ENCODE measurements around the gene ECE2.

Gene ECE2

GRCh38 chr3:184315871-184316661 lies 40.2 kb downstream of the ECE2 start:
- DNase-seq: no peak

- DNase-seq: no peak
Measured at GRCh38 chr3:184316792-184317191, 41.0 kb downstream of the ECE2 start.

GRCh38 chr3:184317201-184317600 lies 41.4 kb downstream of the ECE2 start:
- no peak for DNase-seq

- DNase-seq: no peak
Measured at GRCh38 chr3:184320104-184320445, 44.3 kb downstream of the ECE2 start.

GRCh38 chr3:184321666-184322065 lies 45.8 kb downstream of the ECE2 start:
- no peak for DNase-seq

- no peak for DNase-seq
Measured at GRCh38 chr3:184322731-184323487, 47.1 kb downstream of the ECE2 start.

- DNase-seq: no peak
Measured at GRCh38 chr3:184323696-184324095, 47.9 kb downstream of the ECE2 start.

GRCh38 chr3:184325269-184325668 lies 49.4 kb downstream of the ECE2 start:
- no peak for DNase-seq

- DNase-seq: no peak
Measured at GRCh38 chr3:184325715-184326369, 50.0 kb downstream of the ECE2 start.

GRCh38 chr3:184327171-184327570 lies 51.3 kb downstream of the ECE2 start:
- DNase-seq: no peak

GRCh38 chr3:184328516-184328915 lies 52.7 kb downstream of the ECE2 start:
- DNase-seq: no peak

- DNase-seq: no peak
Measured at GRCh38 chr3:184332370-184333090, 56.7 kb downstream of the ECE2 start.

- no peak for DNase-seq
Measured at GRCh38 chr3:184333190-184333589, 57.4 kb downstream of the ECE2 start.

- DNase-seq: no peak
Measured at GRCh38 chr3:184333700-184334099, 57.9 kb downstream of the ECE2 start.

- DNase-seq: no peak
Measured at GRCh38 chr3:184334470-184335158, 58.8 kb downstream of the ECE2 start.

- peak; percentile 46 for DNase-seq
Measured at GRCh38 chr3:184335291-184335660, 59.5 kb downstream of the ECE2 start.

- DNase-seq: peak; percentile 86
Measured at GRCh38 chr3:184335661-184336546, 60.1 kb downstream of the ECE2 start.

GRCh38 chr3:184336547-184337398 lies 61.0 kb downstream of the ECE2 start:
- DNase-seq: peak; percentile 59

- DNase-seq: no peak
Measured at GRCh38 chr3:184337399-184337714, 61.5 kb downstream of the ECE2 start, which contains the start of gene FAM131A. TSS of gene FAM131A (plus strand) at chr3:184337600. CDS start at chr3:184337631, 31 bp downstream.

GRCh38 chr3:184337981-184338380 lies 62.2 kb downstream of the ECE2 start:
- DNase-seq: no peak

- peak; percentile 98 for DNase-seq
Measured at GRCh38 chr3:184338511-184338945, 62.7 kb downstream of the ECE2 start.

All from NCI-H146 (cell line).